HEK293T (cell line): Measurements from ENCODE around the gene FOXA3.

Experiments used
- CTCF ChIA-PET: fragments of 350-600 bp; formaldehyde crosslinking; extraction: SDS; loops from one replicate; lab custom pipeline; 2021; ENCODE audit warnings: antibody characterized with exemption, inconsistent platforms; lab: Yijun Ruan, JAX
- POLR2A ChIA-PET: fragments of 350-600 bp; formaldehyde crosslinking; extraction: SDS; loops from one replicate; lab custom pipeline; 2020; ENCODE audit warnings: antibody characterized with exemption, inconsistent platforms; lab: Yijun Ruan, JAX
- DNase-seq: peaks from one replicate; pipeline ENCODE4 v3.0.0; 2012; ENCODE audit warnings: mixed read lengths; ENCODE audit errors: extremely low spot score
- ARNT ChIP-seq: fragments of 450-650 bp; IDR thresholded peaks from 2 replicates; pipeline ENCODE4 v1.6.1; 2017; ENCODE audit warnings: mild to moderate bottlenecking
- BHLHE40 ChIP-seq: fragments of 450-650 bp; IDR thresholded peaks from 2 replicates; pipeline ENCODE4 v1.6.1; 2016; ENCODE audit warnings: mild to moderate bottlenecking, moderate library complexity, borderline replicate concordance
- CTBP1 ChIP-seq: fragments of 450-650 bp; IDR thresholded peaks from 2 replicates; pipeline ENCODE4 v1.6.1; 2016; ENCODE audit warnings: borderline replicate concordance
- ELF4 ChIP-seq: fragments of 450-650 bp; IDR thresholded peaks from 2 replicates; pipeline ENCODE4 v1.6.1; 2017; ENCODE audit warnings: antibody characterized with exemption
- FOXA1 ChIP-seq: fragments of 450-650 bp; IDR thresholded peaks from 2 replicates; pipeline ENCODE4 v1.6.1; 2016; ENCODE audit warnings: mild to moderate bottlenecking
- FOXK2 ChIP-seq: fragments of 450-650 bp; IDR thresholded peaks from 2 replicates; pipeline ENCODE4 v1.6.1; 2016; ENCODE audit warnings: mild to moderate bottlenecking
- FOXM1 ChIP-seq: fragments of 450-650 bp; IDR thresholded peaks from 2 replicates; pipeline ENCODE4 v1.6.1; 2017; ENCODE audit warnings: mild to moderate bottlenecking, borderline replicate concordance
- HDGF ChIP-seq: fragments of 450-650 bp; IDR thresholded peaks from 2 replicates; pipeline ENCODE4 v1.6.1; 2017; ENCODE audit warnings: antibody characterized with exemption, borderline replicate concordance
- L3MBTL2 ChIP-seq: fragments of 450-650 bp; conservative IDR thresholded peaks from 2 replicates; pipeline ENCODE4 v1.6.1; 2016; ENCODE audit warnings: mild to moderate bottlenecking
- LEF1 ChIP-seq: fragments of 450-650 bp; IDR thresholded peaks from 2 replicates; pipeline ENCODE4 v1.6.1; 2017; ENCODE audit warnings: mild to moderate bottlenecking, borderline replicate concordance
- NFRKB ChIP-seq: fragments of 450-650 bp; IDR thresholded peaks from 2 replicates; pipeline ENCODE4 v1.6.1; 2016; ENCODE audit warnings: mild to moderate bottlenecking, moderate library complexity
- SP1 ChIP-seq: fragments of 450-650 bp; IDR thresholded peaks from 2 replicates; pipeline ENCODE4 v1.6.1; 2017
- SUZ12 ChIP-seq: fragments of 450-650 bp; IDR thresholded peaks from 2 replicates; pipeline ENCODE4 v1.6.1; 2016; ENCODE audit warnings: mild to moderate bottlenecking
- TARDBP ChIP-seq: fragments of 450-650 bp; IDR thresholded peaks from 2 replicates; pipeline ENCODE4 v1.6.1; 2016
- ZNF384 ChIP-seq: fragments of 450-650 bp; IDR thresholded peaks from 2 replicates; pipeline ENCODE4 v1.6.1; 2016
- TF ChIP-seq, protein P1 (sequence below): fragments of 450-650 bp; IDR thresholded peaks from 2 replicates; pipeline ENCODE4 v1.6.1; 2016

Gene FOXA3

DNA sequence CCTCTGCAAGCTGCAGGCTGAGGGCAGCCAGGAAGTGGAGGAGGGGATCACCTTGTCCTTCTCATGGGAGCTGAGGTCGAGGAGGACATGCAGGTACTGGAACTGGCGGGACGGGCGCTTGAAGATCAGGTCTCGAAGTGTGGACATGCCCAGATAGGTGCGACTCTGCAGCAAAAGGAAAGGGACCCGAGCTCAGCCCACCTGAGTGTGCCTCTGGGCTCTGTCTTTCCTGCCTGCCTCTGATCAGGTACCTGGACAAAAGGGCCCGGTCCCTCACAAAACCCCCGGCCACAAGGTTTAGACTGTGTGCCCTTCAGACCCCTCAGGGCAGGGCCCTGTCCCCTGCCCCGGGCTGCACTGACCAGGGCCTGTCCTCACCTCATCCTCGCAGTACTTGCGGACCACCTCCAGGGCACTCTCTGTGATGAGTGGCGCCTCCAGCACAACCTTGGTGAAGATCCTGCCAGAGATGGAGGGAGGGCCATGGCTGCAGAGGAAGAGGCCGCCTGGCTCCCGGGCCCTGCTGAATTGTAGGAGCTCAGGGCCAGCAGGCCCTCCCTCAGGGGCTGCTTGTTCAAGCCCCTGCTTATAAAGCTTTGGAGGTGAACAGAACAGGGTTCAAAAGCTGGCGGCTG is 36.5 kb upstream of the FOXA3 start:
- ChIA-PET CTCF (interaction anchor here (1.7 kb wide), 1 partner anchor 10 kb away, joined by 6 read pairs; no protein-coding TSS in a partner anchor), POLR2A (interaction anchor here (2.1 kb wide), 1 partner anchor 36 kb away, joined by 8 read pairs; the partner anchor contains the start of gene SYMPK)
- TF ChIP-seq LEF1 = no peak
- TF ChIP-seq SP1 = no peak
- TF ChIP-seq ZNF384 = no peak
- TF ChIP-seq, protein P1, sequence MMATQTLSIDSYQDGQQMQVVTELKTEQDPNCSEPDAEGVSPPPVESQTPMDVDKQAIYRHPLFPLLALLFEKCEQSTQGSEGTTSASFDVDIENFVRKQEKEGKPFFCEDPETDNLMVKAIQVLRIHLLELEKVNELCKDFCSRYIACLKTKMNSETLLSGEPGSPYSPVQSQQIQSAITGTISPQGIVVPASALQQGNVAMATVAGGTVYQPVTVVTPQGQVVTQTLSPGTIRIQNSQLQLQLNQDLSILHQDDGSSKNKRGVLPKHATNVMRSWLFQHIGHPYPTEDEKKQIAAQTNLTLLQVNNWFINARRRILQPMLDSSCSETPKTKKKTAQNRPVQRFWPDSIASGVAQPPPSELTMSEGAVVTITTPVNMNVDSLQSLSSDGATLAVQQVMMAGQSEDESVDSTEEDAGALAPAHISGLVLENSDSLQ = no peak
- no peak for TF ChIP-seq BHLHE40
- TF ChIP-seq FOXK2 = no peak
- TF ChIP-seq TARDBP = no peak
- TF ChIP-seq FOXM1 = no peak
- no peak for TF ChIP-seq L3MBTL2
- TF ChIP-seq NFRKB = no peak
- TF ChIP-seq ELF4 = no peak
- TF ChIP-seq CTBP1 = no peak
- DNase-seq = no peak

DNA sequence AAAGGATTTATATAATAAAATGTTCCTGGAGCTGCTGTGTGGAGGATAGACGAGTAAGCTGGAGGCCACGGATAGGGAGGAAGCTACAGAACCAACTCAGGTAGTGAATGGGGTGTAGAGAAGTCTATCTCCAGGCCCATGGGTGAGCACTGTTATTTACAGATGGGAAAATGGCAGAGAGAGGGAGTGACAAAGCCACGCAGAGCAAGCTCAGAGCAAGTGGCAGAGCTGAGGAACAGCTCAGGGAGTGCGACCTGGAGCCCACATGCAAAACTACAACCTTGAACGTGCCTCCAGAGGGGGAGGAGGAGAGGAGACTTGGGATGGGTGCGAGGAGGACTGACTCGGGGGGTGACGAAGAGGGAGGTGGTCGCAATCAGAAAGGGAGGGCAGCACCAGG is 35.6 kb upstream of the FOXA3 start:
- DNase-seq = no peak
- ChIA-PET POLR2A (no interaction called here), CTCF (interaction anchor here (1.7 kb wide), 1 partner anchor 11 kb away, joined by 6 read pairs; no protein-coding TSS in a partner anchor)
- no peak for TF ChIP-seq SUZ12
- no peak for TF ChIP-seq SP1
- TF ChIP-seq, protein P1 = no peak
- TF ChIP-seq ARNT = no peak
- TF ChIP-seq TARDBP = no peak

DNA sequence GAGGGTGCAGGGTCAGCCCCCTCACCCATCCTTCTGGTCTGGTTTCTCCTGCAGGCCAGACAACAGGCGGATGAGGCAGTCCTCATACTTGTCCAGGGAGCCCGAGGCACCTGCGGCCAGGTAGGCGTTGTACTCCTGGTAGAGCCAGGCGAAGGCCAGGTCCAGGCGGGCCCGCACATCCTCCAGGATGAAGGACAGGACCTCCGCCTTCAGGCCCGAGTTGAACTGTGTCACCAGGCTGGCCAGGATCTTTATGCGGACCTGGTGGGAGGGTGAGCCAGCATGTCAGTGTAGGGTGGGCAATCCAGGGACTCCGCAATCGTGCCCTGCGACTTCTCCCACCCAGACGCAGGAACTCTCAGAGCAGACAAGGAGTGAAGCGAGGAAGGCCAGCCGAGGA is 35.2 kb upstream of the FOXA3 start:
- DNase-seq = no peak
- CTCF ChIA-PET = interaction anchor here (1.7 kb wide), 1 partner anchor 12 kb away, joined by 6 read pairs; no protein-coding TSS in a partner anchor
- POLR2A ChIA-PET = no interaction called here
- TF ChIP-seq SUZ12 (no peak), CTBP1 (no peak), NFRKB (no peak), BHLHE40 (no peak), SP1 (no peak), ZNF384 (no peak), FOXA1 (no peak), FOXM1 (no peak), L3MBTL2 (no peak), ELF4 (no peak), ARNT (no peak), LEF1 (no peak), TARDBP (no peak), HDGF (no peak)
- TF ChIP-seq, protein P1 = no peak

DNA sequence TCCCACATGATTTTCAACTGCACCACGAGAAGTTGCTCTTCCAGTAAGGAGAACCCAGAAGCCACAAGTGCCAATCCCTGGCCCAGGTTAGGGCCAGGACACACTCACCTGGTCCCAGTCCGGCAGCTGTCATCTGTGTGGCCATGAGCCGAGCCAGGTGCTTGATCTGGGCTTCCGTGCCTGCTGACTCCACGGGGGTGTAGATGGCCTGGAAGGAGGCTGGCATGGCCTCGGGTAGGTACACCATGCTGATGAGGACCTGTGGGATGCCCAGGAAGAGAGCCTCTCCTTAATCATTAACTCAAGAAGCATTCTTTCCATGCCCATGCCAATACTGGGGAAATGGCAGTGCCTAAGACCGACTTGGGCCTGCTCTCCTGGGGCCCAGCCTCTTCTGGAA is 29.2 kb upstream of the FOXA3 start:
- CTCF ChIA-PET = no interaction called here
- POLR2A ChIA-PET = no interaction called here
- no peak for DNase-seq
- TF ChIP-seq NFRKB (no peak), CTBP1 (no peak), BHLHE40 (no peak), HDGF (no peak), SUZ12 (no peak)
- TF ChIP-seq, protein P1 = no peak

DNA sequence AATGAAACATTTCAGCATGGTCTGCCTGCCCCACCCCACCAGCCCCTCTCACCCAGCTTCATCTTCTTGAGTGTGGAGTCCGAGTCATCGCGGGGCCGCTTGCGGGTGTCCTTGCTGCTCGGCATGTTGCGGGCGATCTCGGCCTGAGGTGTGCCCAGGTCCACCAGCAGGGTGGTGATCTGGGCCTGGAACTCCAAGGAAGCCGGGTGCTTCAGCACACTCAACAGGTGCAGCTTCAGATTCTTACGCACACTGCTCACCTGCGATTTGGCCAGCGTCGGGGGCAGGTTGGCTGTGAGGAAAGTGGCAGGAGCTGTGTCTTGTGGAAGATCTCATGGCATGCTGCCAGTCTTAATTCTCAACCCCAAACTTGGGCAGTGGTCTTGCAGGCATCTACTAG is 21.9 kb upstream of the FOXA3 start:
- ChIA-PET POLR2A (interaction anchor here (0.9 kb wide), 1 partner anchor 73 kb away, joined by 3 read pairs; the partner anchor contains the start of gene SIX5), CTCF (no interaction called here)
- no peak for DNase-seq
- TF ChIP-seq, protein P1 = no peak
- TF ChIP-seq FOXK2 (no peak), SUZ12 (no peak), L3MBTL2 (no peak), ARNT (no peak), NFRKB (no peak), SP1 (no peak), FOXA1 (no peak), ELF4 (no peak), HDGF (no peak), ZNF384 (no peak), BHLHE40 (no peak), LEF1 (no peak), CTBP1 (no peak), FOXM1 (no peak), TARDBP (no peak)
